Naive thymus-derived CD8-positive, alpha-beta T cell (primary cell): ENCODE measurements around the gene PHKA2. TPM values are rescaled to one million over a fixed set of nuclear protein-coding genes. Genes with fewer than 3 reads are reported as not detected.
A peak's percentile ranks its signal among the peaks of the same experiment; 100 is the strongest.

Experiments
- ATAC-seq, 2 donors: fragments of 150-1000 bp; cut with Tn5 transposase in 1 of 2; sonication (Bioruptor Pico), chemical (Tn5 transposase) in 1 of 2; 1 replicate in 1 of 2; 2 replicates in 1 of 2; pipeline ENCODE4 v1.10.0; 2021; ENCODE audit warnings: mild to moderate bottlenecking in 2 of 2, moderate library complexity in 2 of 2
- POLR2A ChIA-PET: fragments of 350-600 bp; sonication (Branson Sonifier 250); formaldehyde crosslinking; loops from one replicate; lab custom pipeline; 2021; ENCODE audit warnings: antibody characterized with exemption; lab: Charles Lee
- DNase-seq, 10 donors: peaks; one replicate each; pipeline versions ENCODE4 v3.0.0 to v3.0.0-alpha.2; 2020 to 2022
- H3K27ac Mint-ChIP-seq, 10 donors: one replicate each; pipeline ENCODE4 v1.8.0; 2020 to 2022; ENCODE audit warnings: mild to moderate bottlenecking in 10 of 10, mixed read lengths in 10 of 10, moderate library complexity in 4 of 10, inconsistent platforms in 1 of 10
- H3K27me3 Mint-ChIP-seq, 5 donors: one replicate each; pipeline ENCODE4 v1.8.0; 2021 to 2022; ENCODE audit warnings: mixed read lengths in 5 of 5
- H3K36me3 Mint-ChIP-seq, 3 donors: one replicate each; pipeline ENCODE4 v1.8.0; 2020 to 2022; ENCODE audit warnings: mixed read lengths in 3 of 3, mild to moderate bottlenecking in 2 of 3, inconsistent platforms in 1 of 3
- H3K4me1 Mint-ChIP-seq, 4 donors: one replicate each; pipeline ENCODE4 v1.8.0; 2021 to 2022; ENCODE audit warnings: mixed read lengths in 4 of 4
- H3K4me3 Mint-ChIP-seq, 10 donors: one replicate each; pipeline ENCODE4 v1.8.0; 2020 to 2022; ENCODE audit warnings: mild to moderate bottlenecking in 10 of 10, mixed read lengths in 10 of 10, moderate library complexity in 6 of 10, inconsistent platforms in 1 of 10
- H3K9me3 Mint-ChIP-seq, 9 donors: one replicate each; pipeline ENCODE4 v1.8.0; 2020 to 2022; ENCODE audit warnings: mixed read lengths in 9 of 9, mild to moderate bottlenecking in 3 of 9, inconsistent platforms in 1 of 9, moderate library complexity in 1 of 9
- polyA plus RNA-seq, 3 donors: library from polyadenylated mRNA; unstranded; fragments of 300-500 nt; fragmentation: Illumina TruSeq; gene quantifications; one replicate each; pipeline ENCODE4 v1.2.3, GENCODE V29; 2021
- total RNA-seq, 8 experiments: library from RNA in 2 of 8; stranded (reverse) in 2 of 8; gene quantifications; one replicate each; pipeline ENCODE4 v1.2.3 and lab custom pipeline; 2021 to 2026

PHKA2 gene
- total and polyA plus RNA-seq, 5 experiments from 2014 or later = 6.5 to 53.0 (median 9.2) TPM

- peaks cover 0 to 2% (median 0%) of the 10 kb centered on the region in 4 donors for H3K4me1 Mint-ChIP-seq
- no peak overlapping the region for H3K27ac Mint-ChIP-seq
- peaks cover 15 to 66% (median 23%) of the 10 kb centered on the region in 3 donors for H3K36me3 Mint-ChIP-seq
- POLR2A ChIA-PET = no interaction called here
- DNase-seq (no peak), ATAC-seq (no peak)
- H3K4me3 Mint-ChIP-seq = no peak overlapping the region
- no peaks in the 10 kb centered on the region for H3K27me3 Mint-ChIP-seq
- peaks cover 0 to 5% (median 0%) of the 10 kb centered on the region in 9 donors for H3K9me3 Mint-ChIP-seq
These were observed 66.1 kb downstream of the PHKA2 start for GRCh38 chrX:18917831-18918230.

DNA sequence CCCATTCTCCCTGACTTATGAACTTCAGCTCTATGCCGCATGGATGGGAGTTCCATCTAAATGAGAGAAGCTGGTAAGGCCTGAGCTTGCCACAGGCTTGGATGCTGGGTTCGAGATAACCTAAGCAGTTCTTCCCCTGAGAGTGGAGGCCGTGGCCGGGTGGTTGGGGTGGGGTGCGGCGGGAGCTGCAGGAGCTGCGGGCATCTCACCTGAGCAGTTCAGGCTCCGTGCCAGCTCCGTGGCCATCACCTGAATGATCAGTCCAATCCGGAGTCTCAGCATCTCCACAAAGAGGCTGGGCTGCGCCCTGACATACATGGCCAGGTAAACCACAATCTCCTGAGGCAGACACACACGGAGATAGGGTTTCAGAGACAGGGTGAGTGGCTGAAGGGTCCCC lies 77.6 kb downstream of the PHKA2 start:
- Mint-ChIP-seq H3K27ac (no peak overlapping the region), H3K27me3 (no peaks in the 10 kb centered on the region), H3K36me3 (peaks cover 0 to 50% (median 1%) of the 10 kb centered on the region in 3 donors), H3K4me1 (no peaks in the 10 kb centered on the region), H3K9me3 (no peaks in the 10 kb centered on the region), H3K4me3 (no peak overlapping the region)
- POLR2A ChIA-PET = interaction anchor here (0.8 kb wide), 1 partner anchor 59 kb away, joined by 3 read pairs; no protein-coding TSS in a partner anchor
- DNase-seq = no peak
- no peak for ATAC-seq

- DNase-seq = no peak
- POLR2A ChIA-PET = no interaction called here
- Mint-ChIP-seq H3K4me3 (no peak overlapping the region), H3K27me3 (no peaks in the 10 kb centered on the region), H3K9me3 (no peaks in the 10 kb centered on the region), H3K4me1 (peaks cover 0 to 3% (median 0%) of the 10 kb centered on the region in 4 donors), H3K36me3 (peaks cover 0 to 30% (median 0%) of the 10 kb centered on the region in 3 donors), H3K27ac (peak overlapping the region in 1 of 10 donors; percentile 44)
- no peak for ATAC-seq
These were observed 83.4 kb downstream of the PHKA2 start for GRCh38 chrX:18900401-18900976.

- peaks cover 0 to 3% (median 0%) of the 10 kb centered on the region in 4 donors for H3K4me1 Mint-ChIP-seq
- ATAC-seq = no peak
- POLR2A ChIA-PET = no interaction called here
These were observed 84.0 kb downstream of the PHKA2 start for GRCh38 chrX:18899796-18900380.

GRCh38 chrX:18898492-18898891 lies 85.4 kb downstream of the PHKA2 start:
- ATAC-seq (no peak), DNase-seq (no peak)
- no peaks in the 10 kb centered on the region for H3K9me3 Mint-ChIP-seq
- no peaks in the 10 kb centered on the region for H3K27me3 Mint-ChIP-seq
- H3K27ac Mint-ChIP-seq = peak overlapping the region in 1 of 10 donors; percentile 43
- POLR2A ChIA-PET = interaction anchor here (0.9 kb wide), 1 partner anchor 1779 kb away, joined by 3 read pairs; no protein-coding TSS in a partner anchor
- peaks cover 0 to 3% (median 0%) of the 10 kb centered on the region in 4 donors for H3K4me1 Mint-ChIP-seq
- H3K36me3 Mint-ChIP-seq = peaks cover 0 to 25% (median 0%) of the 10 kb centered on the region in 3 donors
- no peak overlapping the region for H3K4me3 Mint-ChIP-seq

More at GRCh38 chrX:18899796-18900380, 84.0 kb downstream of the PHKA2 start:
- Mint-ChIP-seq H3K27me3 (no peaks in the 10 kb centered on the region), H3K4me3 (no peak overlapping the region), H3K9me3 (no peaks in the 10 kb centered on the region), H3K36me3 (peaks cover 0 to 30% (median 0%) of the 10 kb centered on the region in 3 donors), H3K27ac (peak overlapping the region in 2 of 10 donors; percentile 5 to 44)
- DNase-seq = peak in 2 of 10 donors; percentile 22 to 26

DNA sequence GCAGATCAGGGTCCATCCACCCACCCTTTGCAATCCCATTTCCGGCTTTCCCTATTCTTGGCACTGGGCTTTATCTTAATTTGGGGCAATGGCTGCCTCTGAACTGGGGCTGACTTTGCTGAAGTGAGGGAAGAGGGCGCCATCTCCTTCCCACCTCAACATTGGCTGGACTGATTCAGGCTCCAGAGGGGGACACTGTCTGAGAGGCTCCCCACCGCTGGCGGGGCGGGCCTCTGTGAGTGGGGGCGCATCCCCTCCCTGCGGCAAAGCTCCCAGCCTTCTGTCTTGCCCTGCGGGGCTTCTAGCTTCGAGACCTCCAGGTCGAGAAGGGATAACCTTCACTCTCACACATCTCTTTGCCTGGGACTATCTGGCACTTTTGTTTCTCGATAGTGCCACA lies 85.8 kb downstream of the PHKA2 start:
- no peaks in the 10 kb centered on the region for H3K27me3 Mint-ChIP-seq
- no peak overlapping the region for H3K4me3 Mint-ChIP-seq
- POLR2A ChIA-PET = interaction anchor here (0.9 kb wide), 1 partner anchor 1779 kb away, joined by 3 read pairs; no protein-coding TSS in a partner anchor
- ATAC-seq = no peak
- peaks cover 0 to 23% (median 0%) of the 10 kb centered on the region in 3 donors for H3K36me3 Mint-ChIP-seq
- DNase-seq = no peak
- H3K9me3 Mint-ChIP-seq = no peaks in the 10 kb centered on the region
- H3K4me1 Mint-ChIP-seq = peaks cover 0 to 3% (median 0%) of the 10 kb centered on the region in 4 donors
- no peak overlapping the region for H3K27ac Mint-ChIP-seq

DNA sequence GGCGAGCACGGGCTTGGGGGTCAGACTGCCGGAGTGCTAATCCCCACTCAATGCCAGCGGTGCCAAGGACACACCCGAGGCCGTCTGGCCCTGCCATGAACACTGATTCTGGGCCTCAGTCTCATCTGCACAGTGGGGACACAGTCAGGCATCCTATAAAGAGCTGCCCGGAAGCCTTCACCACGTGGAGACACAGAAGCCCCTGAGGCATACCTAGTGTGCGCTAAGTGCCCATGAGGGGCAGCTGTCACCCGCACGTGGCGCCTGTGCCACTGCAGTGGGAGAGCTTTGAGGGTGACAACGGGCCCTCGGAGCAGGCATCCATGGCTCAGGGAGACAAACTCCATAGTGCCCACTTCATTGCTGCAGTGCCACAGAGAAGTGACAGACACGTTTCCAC lies 86.3 kb downstream of the PHKA2 start:
- Mint-ChIP-seq H3K4me1 (peaks cover 0 to 3% (median 0%) of the 10 kb centered on the region in 4 donors), H3K36me3 (peaks cover 0 to 21% (median 0%) of the 10 kb centered on the region in 3 donors), H3K27ac (peak overlapping the region in 1 of 10 donors; percentile 62), H3K27me3 (no peaks in the 10 kb centered on the region), H3K4me3 (no peak overlapping the region), H3K9me3 (no peaks in the 10 kb centered on the region)
- ATAC-seq = no peak
- no peak for DNase-seq
- POLR2A ChIA-PET = no interaction called here

- H3K4me1 Mint-ChIP-seq = peaks cover 0 to 3% (median 0%) of the 10 kb centered on the region in 4 donors
- peaks cover 0 to 19% (median 0%) of the 10 kb centered on the region in 3 donors for H3K36me3 Mint-ChIP-seq
- ATAC-seq (no peak), DNase-seq (no peak)
- no peaks in the 10 kb centered on the region for H3K27me3 Mint-ChIP-seq
- POLR2A ChIA-PET = no interaction called here
- H3K9me3 Mint-ChIP-seq = no peaks in the 10 kb centered on the region
- no peak overlapping the region for H3K4me3 Mint-ChIP-seq
- H3K27ac Mint-ChIP-seq = peak overlapping the region in 1 of 10 donors; percentile 67
These were observed 87.0 kb downstream of the PHKA2 start for GRCh38 chrX:18896680-18897544.

GRCh38 chrX:18895189-18895951 lies 88.5 kb downstream of the PHKA2 start:
- Mint-ChIP-seq H3K4me3 (no peak overlapping the region), H3K27ac (no peak overlapping the region), H3K4me1 (peaks cover 0 to 3% (median under 1%) of the 10 kb centered on the region in 4 donors), H3K9me3 (no peaks in the 10 kb centered on the region), H3K27me3 (no peaks in the 10 kb centered on the region), H3K36me3 (peaks cover 0 to 13% (median 0%) of the 10 kb centered on the region in 3 donors)
- no peak for ATAC-seq
- no peak for DNase-seq
- POLR2A ChIA-PET = no interaction called here

DNA sequence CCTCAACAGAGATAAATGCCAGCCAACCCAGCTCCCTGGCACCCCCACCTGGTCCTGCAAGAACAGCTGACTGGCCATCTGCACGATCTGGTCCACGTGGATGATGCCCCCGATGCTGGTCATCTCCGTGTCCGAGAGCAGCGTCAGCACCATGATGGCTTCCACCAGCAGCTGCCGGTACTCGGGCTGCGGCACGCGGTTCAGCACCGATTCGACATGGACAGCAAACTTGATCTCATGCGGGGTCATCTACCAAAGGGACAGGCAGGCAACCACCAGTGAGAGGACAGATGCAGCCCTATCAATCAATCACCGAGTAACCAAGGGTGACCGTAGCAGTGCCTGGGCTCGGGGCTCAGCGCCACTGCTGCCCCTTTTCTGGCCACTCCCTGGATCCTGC lies 89.8 kb downstream of the PHKA2 start:
- Mint-ChIP-seq H3K9me3 (no peaks in the 10 kb centered on the region), H3K27ac (no peak overlapping the region), H3K36me3 (peaks cover 0 to 12% (median 0%) of the 10 kb centered on the region in 3 donors), H3K4me1 (peaks cover 3 to 11% (median 8%) of the 10 kb centered on the region in 4 donors), H3K27me3 (no peaks in the 10 kb centered on the region), H3K4me3 (no peak overlapping the region)
- POLR2A ChIA-PET = no interaction called here
- DNase-seq = no peak
- no peak for ATAC-seq

DNA sequence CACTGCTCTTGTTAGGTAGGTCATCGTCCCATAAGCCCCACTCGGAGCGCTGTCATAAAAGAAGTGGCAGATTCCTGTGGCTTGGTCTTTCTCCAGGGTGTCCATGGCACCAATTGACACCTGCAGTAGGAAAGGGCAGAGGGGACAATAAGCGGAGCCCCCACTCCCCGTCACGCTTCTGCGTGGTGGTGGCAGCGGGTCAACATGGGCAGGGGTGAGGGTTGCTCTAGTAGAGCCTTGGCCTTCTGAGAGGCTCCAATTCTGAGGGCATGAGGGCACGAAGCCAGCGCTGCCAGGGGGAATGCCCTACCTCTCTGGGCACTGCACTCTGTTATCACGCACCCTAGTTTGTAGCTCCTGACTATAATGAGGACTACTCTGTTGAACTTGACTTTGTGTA lies 90.4 kb downstream of the PHKA2 start:
- Mint-ChIP-seq H3K4me1 (peaks cover 3 to 12% (median 9%) of the 10 kb centered on the region in 4 donors), H3K9me3 (no peaks in the 10 kb centered on the region), H3K27ac (peak overlapping the region in 1 of 10 donors; percentile 27), H3K27me3 (no peaks in the 10 kb centered on the region), H3K4me3 (no peak overlapping the region), H3K36me3 (peaks cover 0 to 10% (median 0%) of the 10 kb centered on the region in 3 donors)
- POLR2A ChIA-PET = no interaction called here
- DNase-seq = no peak
- no peak for ATAC-seq

GRCh38 chrX:18892899-18893298 lies 91.0 kb downstream of the PHKA2 start:
- peaks cover 0 to 10% (median 0%) of the 10 kb centered on the region in 3 donors for H3K36me3 Mint-ChIP-seq
- ATAC-seq = no peak

More at GRCh38 chrX:18892899-18893298, 91.0 kb downstream of the PHKA2 start:
- Mint-ChIP-seq H3K4me1 (peaks cover 3 to 14% (median 9%) of the 10 kb centered on the region in 4 donors), H3K4me3 (no peak overlapping the region), H3K9me3 (no peaks in the 10 kb centered on the region), H3K27me3 (no peaks in the 10 kb centered on the region), H3K27ac (no peak overlapping the region)
- POLR2A ChIA-PET = no interaction called here
- DNase-seq = no peak
